A673 (cell line): Measurements from ENCODE around the gene CDH15. TPM values are rescaled to one million over a fixed set of nuclear protein-coding genes. Genes with fewer than 3 reads are reported as not detected.

ENCODE experiments used
- BruUV-seq: library from RNA; stranded (reverse); fragments of 400-500 nt; replicated peaks from 2 replicates; lab custom pipeline; 2021; lab: Mats Ljungman, UMichigan
- CTCF ChIA-PET: fragments of 300-600 bp; sonication (Branson Sonifier 250); formaldehyde crosslinking; loops from one replicate; lab custom pipeline; 2022; ENCODE audit warnings: antibody characterized with exemption; lab: Charles Lee
- POLR2A ChIA-PET: fragments of 300-600 bp; sonication (Branson Sonifier 250); formaldehyde crosslinking; loops from one replicate; lab custom pipeline; 2022; ENCODE audit warnings: antibody characterized with exemption; ENCODE audit not compliant: low non-redundant PET; lab: Charles Lee
- DNase-seq: peaks from one replicate; pipeline ENCODE4 v3.0.0-alpha.2; 2015; ENCODE audit warnings: low spot score
- H3K27ac ChIP-seq: fragments of 200-600 bp; sonication (generic); 2 replicates; pipeline ENCODE4 v1.5.1; 2016; ENCODE audit warnings: mixed run types, low read depth, mild to moderate bottlenecking, mixed read lengths, antibody characterized with exemption, low read length; ENCODE audit not compliant: poor library complexity, severe bottlenecking
- H3K27me3 ChIP-seq: fragments of 200-600 bp; sonication (generic); replicated peaks from 2 replicates; pipeline ENCODE4 v1.6.1; 2017; ENCODE audit warnings: mixed run types, low read depth, mild to moderate bottlenecking, mixed read lengths, antibody characterized with exemption, low read length; ENCODE audit not compliant: insufficient read depth, poor library complexity
- H3K36me3 ChIP-seq: fragments of 200-600 bp; sonication (generic); 2 replicates; pipeline ENCODE4 v1.6.1; 2016; ENCODE audit warnings: mixed run types, mild to moderate bottlenecking, mixed read lengths, antibody characterized with exemption, low read length; ENCODE audit not compliant: insufficient read depth, poor library complexity, severe bottlenecking
- H3K4me1 ChIP-seq: fragments of 200-600 bp; sonication (generic); 2 replicates; pipeline ENCODE4 v1.6.1; 2017; ENCODE audit warnings: mixed run types, mild to moderate bottlenecking, mixed read lengths, antibody characterized with exemption, low read length; ENCODE audit not compliant: insufficient read depth, poor library complexity, severe bottlenecking
- H3K4me3 ChIP-seq: fragments of 200-600 bp; sonication (generic); 2 replicates; pipeline ENCODE4 v1.5.1; 2016; ENCODE audit warnings: low read depth, mixed run types, mild to moderate bottlenecking, mixed read lengths, low read length; ENCODE audit not compliant: poor library complexity, severe bottlenecking
- H3K9me3 ChIP-seq: fragments of 200-600 bp; sonication (generic); 2 replicates; pipeline ENCODE4 v1.6.1; 2016; ENCODE audit warnings: mixed run types, low read depth, mild to moderate bottlenecking, mixed read lengths, antibody characterized with exemption, low read length; ENCODE audit not compliant: poor library complexity, severe bottlenecking
- CTCF ChIP-seq: fragments of 300-800, 200-600 bp; sonication (generic); conservative IDR thresholded peaks from 2 replicates; pipeline ENCODE4 v1.5.1; 2017; ENCODE audit warnings: low read depth, mild to moderate bottlenecking, antibody characterized with exemption, low read length, moderate library complexity, mixed read lengths
- EZH2 ChIP-seq: fragments of 200-600 bp; sonication (generic); IDR thresholded peaks from 2 replicates; pipeline ENCODE4 v1.6.1; 2017; ENCODE audit warnings: borderline replicate concordance, low read depth, mild to moderate bottlenecking, mixed read lengths, antibody characterized with exemption, low read length; ENCODE audit not compliant: poor library complexity, severe bottlenecking
- intact Hi-C: fragments of 100-400 bp; cut with micrococcal nuclease; formaldehyde crosslinking; loops from one replicate; pipeline ENCODE4 v1.10.0; 2022; ENCODE audit not compliant: unreplicated experiment
- total RNA-seq: library from RNA; stranded (reverse); gene quantifications from 2 replicates; pipeline ENCODE4 v1.2.3, GENCODE V29; 2021

The CDH15 gene
- total RNA-seq, 1 experiment from 2014 or later = 0.13 TPM

GRCh38 chr16:89232107-89232506, 60.6 kb downstream of the CDH15 start:
- intact Hi-C loops = no loop called here
- no TSS peak for BruUV-seq
- Histone ChIP-seq H3K27ac (no peak overlapping the region), H3K9me3 (peaks cover 20% of the 10 kb centered on the region), H3K36me3 (peaks cover 32% of the 10 kb centered on the region), H3K4me1 (no peaks in the 10 kb centered on the region), H3K4me3 (no peak overlapping the region), H3K27me3 (no peaks in the 10 kb centered on the region)
- POLR2A ChIA-PET = no interaction called here
- DNase-seq = no peak
- CTCF ChIA-PET = no interaction called here
- TF ChIP-seq EZH2 (no peak), CTCF (no peak)

GRCh38 chr16:89233678-89234490, 62.3 kb downstream of the CDH15 start:
- DNase-seq = no peak
- H3K27me3 ChIP-seq = no peaks in the 10 kb centered on the region
- no peak overlapping the region for H3K4me3 ChIP-seq
- ChIA-PET POLR2A (no interaction called here), CTCF (no interaction called here)
- no peaks in the 10 kb centered on the region for H3K4me1 ChIP-seq
- H3K36me3 ChIP-seq = peaks cover 14% of the 10 kb centered on the region
- TF ChIP-seq CTCF = no peak
- H3K27ac ChIP-seq = no peak overlapping the region
- peaks cover 2% of the 10 kb centered on the region for H3K9me3 ChIP-seq
- intact Hi-C loops = no loop called here
- BruUV-seq = no TSS peak

- Histone ChIP-seq H3K27me3 (no peaks in the 10 kb centered on the region), H3K27ac (no peak overlapping the region), H3K9me3 (no peaks in the 10 kb centered on the region), H3K4me1 (no peaks in the 10 kb centered on the region), H3K36me3 (peaks cover 3% of the 10 kb centered on the region), H3K4me3 (no peak overlapping the region)
- POLR2A ChIA-PET = no interaction called here
- BruUV-seq = no TSS peak
- TF ChIP-seq CTCF (no peak), EZH2 (no peak)
- DNase-seq = no peak
- intact Hi-C loops = no loop called here
- CTCF ChIA-PET = no interaction called here
Measured at GRCh38 chr16:89237733-89238132, 66.2 kb downstream of the CDH15 start.
